Stromal cell of bone marrow (primary cell): ENCODE results near the gene CELSR3.

ENCODE experiments used
- DNase-seq: peaks from one replicate; pipeline ENCODE4 v3.0.0-alpha.2; 2012; ENCODE audit warnings: low read depth

Gene CELSR3

GRCh38 chr3:48633743-48634142 lies 28.9 kb downstream of the CELSR3 start:
- no peak for DNase-seq

- no peak for DNase-seq
Measured at GRCh38 chr3:48633256-48633655, 29.4 kb downstream of the CELSR3 start.

DNA sequence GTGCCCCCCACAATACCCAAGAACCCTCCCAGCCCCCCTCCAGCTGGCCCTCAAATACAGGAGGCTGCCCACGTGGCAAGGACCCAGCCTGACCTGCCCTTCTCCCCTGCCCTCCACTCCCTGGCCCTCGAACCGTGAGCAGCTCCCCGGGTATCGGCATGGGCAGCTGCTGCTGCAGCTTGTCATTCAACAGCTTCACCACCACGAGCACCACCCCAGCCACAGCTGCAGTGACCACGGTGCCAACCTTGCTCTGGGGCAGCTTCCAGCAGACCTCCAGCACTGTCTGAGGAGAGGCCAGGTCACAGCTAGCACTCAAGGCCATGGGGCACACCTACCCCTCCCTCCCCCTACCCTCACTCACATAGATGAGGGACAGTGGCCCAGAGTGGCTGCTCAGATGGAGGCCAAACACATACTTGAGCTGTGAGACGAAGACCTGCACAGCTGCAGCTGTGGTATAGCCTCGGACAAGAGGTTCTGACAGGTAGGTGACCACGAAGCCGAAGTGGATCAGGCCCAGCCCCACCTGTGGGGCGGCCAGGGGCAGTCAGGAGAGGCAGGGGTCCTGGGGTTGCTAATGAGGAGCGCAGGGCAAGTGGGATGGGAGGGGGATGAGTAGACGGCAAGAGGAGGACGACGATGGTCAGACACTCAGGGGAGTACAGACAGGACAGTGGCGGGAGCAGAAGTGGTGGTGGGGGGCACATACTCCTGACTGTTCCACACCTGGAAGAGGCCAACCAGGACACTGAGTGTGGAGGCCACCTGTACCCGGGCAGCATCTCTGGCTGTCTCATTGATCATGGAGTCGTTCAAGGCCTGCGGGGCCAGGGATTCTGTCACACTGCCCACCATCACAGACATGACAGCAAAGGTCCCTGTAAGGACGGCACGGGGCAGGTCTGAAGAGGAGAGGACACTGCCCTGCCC lies 30.9 kb downstream of the CELSR3 start:
- DNase-seq, result no peak

DNA sequence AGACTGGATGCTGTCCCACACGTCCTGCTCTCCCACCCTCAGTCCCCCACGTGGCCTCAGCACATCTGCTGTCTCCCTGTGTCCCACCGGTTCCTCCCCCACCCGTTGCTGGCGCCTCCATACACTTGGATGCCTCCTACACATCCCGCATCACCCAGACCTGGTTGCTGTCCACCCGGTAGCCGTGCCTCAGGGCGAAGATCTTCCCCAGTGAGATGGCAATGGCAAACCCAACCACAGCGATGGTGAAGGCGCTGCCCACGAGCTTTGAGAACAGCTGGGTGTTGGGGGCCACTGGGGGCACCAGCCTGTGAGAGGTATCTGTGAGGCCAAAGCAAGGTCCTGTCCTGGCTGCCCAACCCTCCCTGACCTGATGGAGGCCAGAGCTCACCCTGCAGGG lies 31.9 kb downstream of the CELSR3 start:
- no peak for DNase-seq

GRCh38 chr3:48630407-48630806 lies 32.3 kb downstream of the CELSR3 start:
- no peak for DNase-seq

GRCh38 chr3:48629894-48630293 lies 32.8 kb downstream of the CELSR3 start:
- DNase-seq, result no peak

DNA sequence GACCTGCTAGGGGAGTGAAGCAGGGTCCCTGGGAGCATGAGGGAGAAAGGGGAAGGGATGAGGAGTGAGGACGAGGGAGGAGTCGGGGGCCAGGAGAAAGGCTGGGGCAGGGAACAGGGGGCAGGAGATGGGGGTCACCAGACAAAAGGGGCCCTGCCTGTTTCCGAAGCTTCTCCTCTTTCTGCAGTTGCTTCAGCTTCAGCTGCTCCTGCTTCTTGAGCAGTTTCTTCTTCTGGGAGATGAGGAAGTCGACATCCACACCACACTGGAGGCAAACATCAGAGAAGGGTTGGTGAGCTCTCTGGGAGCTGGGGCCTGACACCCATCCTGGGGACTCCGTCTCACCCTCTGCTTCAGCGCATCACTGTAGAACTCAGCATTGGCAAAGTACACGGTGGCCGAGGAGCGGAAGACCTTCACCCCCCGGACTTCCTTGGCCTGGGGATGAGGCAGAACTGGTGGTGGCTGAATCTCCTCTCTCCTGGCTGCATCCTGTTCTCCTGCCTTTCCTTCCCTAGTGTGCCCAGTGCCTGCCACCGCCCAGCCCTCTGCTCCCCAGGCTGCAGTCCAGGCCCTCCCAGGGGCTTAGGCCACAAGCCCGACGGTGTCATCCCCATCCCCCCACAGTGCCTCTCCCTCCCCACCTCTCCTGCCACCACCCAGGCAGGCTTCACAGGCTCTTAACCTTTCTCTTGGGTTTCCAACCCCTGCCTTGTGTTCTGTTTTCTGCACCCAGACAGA lies 34.2 kb downstream of the CELSR3 start:
- DNase-seq, result no peak

- DNase-seq, result no peak
Measured at GRCh38 chr3:48625600-48625999, 37.1 kb downstream of the CELSR3 start.

GRCh38 chr3:48624767-48625166 lies 37.9 kb downstream of the CELSR3 start:
- DNase-seq, result no peak

DNA sequence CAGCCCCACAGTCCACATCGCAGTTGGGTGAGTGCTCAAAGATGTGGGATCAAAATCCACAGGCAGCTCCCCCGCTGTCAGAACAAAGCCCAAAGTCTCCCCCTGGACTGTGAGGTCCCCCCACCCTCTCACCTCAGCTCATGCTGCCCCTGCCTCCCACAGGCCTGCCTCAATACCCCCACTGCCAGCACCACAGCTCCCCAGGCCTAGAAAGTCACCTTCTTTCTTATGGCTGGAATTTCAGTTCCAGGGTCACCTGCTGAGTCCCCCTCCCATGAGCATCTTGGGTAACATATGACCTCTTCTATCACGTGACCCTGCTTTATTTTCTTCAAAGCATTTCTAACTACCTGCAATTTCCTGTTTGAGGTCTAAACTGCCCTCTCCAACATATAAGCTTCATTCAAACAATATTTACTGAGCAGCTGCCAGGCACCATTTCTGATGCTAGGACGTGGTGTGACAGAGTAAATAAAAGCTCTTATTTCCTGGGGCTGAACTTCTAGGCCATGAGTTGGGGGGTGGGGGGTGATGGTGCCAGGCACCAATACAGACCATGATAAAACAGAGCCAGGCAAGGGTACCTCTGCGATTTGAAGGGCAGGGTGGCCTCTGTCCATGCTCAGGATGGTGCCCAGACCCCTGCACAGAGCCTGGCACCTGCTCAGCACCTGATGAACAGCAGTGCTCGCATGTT lies 38.7 kb downstream of the CELSR3 start:
- no peak for DNase-seq

DNA sequence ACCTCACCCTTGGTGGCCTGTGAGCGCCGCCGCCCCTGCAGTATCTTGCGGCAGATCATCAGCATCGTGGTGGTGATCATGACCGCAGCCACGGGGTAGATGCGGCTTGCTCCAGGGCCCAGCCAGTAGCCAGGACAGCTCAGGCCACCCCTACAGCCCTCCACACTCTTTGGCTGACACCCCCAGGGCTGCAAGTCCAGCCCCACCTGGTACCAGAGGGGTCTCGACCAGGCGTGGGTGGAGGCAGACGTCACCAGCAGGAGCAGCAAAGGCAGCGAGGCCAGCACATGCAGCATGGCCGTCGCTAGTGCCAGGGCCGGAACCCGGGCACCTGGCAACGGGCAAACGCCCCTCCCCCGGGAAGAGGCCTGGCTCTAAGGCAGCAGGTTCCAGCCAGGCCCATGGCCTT lies 41.2 kb downstream of the CELSR3 start, which contains the start of gene TMEM89:
Gene TMEM89, minus strand, starts transcription at position 309 of the 409 bp plus-strand sequence. Its CDS starts 13 bp downstream, at position 296.
- DNase-seq, result no peak

- no peak for DNase-seq
Measured at GRCh38 chr3:48619541-48620524, 42.9 kb downstream of the CELSR3 start.

DNA sequence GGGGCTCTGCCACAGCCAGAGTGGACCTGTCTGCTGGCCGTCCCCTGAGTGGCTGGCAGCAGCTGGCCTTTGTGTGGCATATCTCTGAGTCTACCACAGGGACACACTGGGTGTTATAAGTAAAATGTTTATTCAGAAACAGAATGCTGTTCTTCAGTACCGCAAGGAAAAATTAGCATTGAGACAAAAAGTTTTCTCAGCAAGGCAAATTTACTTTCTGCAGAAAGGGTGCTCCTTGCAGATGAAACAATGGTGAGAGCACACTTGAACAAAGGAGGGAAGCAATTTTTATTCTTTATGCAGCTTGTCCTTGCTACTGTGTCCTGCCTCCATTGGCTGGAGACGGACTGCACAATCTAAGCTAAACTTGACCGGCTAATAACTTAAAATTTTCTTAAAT lies 45.1 kb downstream of the CELSR3 start:
- no peak for DNase-seq

DNA sequence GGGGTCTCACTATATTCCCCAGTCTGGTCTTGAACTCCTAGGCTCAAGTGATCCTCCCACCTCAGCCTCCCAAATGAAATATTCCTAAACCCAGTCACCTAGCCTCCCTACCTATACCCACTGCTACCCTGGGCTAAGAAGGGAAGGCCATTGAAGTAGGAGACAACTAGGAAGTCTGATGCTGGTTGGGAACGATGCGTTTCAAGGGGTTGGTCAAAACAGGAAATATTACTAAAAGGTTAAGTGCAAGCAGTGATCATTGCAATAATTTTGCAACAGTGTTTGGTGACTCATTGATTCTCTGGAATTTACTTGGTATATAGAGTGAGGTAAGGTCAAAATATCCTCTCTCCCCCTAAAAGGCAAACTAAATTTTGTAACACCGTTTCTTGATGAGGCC lies 48.6 kb downstream of the CELSR3 start:
- DNase-seq, result peak; percentile 33

GRCh38 chr3:48612309-48612708 lies 50.4 kb downstream of the CELSR3 start:
- DNase-seq, result no peak

DNA sequence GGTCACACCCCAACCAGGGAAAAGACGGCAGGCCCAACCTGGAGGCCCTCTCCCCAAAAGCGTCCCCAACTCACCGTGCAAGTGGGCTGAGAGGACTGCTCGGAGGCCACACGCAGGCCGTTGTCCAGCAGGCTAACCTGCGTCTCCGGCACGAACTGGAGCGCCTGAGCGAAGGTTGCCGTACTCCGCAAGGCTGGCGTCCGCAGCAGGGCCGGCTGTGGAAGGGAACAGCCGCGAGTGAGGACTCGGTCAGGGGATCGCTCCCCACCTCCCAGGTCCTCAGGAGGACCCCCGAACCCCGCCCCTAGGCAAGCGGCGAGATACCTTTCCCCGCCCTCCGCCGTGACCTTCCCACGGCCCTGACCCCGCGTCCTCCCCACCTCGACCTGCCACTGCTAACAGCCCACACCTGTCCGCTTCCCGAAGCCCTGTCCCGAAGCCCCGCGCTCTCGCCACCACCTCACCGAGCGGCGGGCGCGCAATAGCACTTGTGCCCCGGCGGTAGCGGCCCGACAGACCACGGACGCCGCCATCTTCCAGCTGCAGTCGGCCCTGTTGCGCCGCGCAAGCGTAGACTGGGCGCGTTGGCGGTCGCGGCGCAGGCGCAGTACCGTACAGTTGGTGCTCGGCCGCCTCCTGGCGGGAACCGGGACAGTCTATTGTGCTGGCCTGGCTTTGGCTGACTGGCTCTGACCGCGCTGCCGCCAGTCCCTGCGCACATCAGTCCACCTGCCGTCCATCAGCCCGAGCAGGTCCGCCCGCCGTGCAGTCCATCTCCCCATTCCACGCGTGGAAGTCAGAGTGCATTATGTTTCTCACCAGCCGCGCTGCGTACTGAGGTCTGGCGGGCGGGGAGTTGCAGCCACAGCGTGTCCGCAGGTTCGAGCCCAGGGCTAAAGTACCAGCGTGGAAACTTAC lies 53.3 kb downstream of the CELSR3 start, which contains the start of gene UQCRC1:
Gene UQCRC1, minus strand, starts transcription at position 559 of the 918 bp plus-strand sequence. Its CDS starts 26 bp downstream, at position 533.
- DNase-seq, result peak; percentile 82

DNA sequence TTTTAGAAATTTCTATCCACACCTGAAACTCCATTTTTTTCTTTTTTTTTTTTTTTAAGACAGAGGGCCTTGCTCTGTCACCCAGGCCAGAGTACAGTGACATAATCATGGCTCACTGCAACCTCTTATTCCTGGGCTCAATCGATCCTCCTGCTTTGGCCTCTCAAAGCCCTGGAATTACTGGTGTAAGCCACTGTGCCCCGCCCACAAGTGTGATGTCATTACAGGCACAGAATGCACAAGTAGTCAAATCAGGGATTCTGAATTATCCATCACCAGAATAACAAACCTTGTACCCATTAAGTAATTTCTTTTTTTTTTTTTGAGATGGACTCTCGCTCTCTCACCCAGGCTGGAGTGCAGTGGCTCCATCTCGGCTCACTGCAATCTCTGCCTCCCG lies 55.2 kb downstream of the CELSR3 start:
- no peak for DNase-seq

DNA sequence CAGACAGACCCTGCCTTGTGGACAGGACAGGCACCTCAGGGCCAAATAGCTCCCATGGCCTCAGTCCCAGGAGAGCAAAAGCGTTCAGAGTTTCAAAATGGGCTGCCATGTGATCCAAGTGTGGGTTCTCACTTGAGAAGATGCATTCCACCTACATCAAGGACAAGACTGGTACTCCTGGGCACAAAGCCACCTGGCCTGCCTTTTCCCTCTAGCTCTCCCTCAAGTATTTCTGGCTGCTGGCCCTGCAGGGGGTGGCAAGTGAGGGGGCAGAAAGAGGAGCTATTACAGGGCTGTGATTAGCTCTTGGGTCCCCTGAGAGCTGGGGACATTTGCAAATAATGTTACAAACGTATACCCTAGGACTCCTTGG lies 61.1 kb downstream of the CELSR3 start:
- DNase-seq, result no peak

DNA sequence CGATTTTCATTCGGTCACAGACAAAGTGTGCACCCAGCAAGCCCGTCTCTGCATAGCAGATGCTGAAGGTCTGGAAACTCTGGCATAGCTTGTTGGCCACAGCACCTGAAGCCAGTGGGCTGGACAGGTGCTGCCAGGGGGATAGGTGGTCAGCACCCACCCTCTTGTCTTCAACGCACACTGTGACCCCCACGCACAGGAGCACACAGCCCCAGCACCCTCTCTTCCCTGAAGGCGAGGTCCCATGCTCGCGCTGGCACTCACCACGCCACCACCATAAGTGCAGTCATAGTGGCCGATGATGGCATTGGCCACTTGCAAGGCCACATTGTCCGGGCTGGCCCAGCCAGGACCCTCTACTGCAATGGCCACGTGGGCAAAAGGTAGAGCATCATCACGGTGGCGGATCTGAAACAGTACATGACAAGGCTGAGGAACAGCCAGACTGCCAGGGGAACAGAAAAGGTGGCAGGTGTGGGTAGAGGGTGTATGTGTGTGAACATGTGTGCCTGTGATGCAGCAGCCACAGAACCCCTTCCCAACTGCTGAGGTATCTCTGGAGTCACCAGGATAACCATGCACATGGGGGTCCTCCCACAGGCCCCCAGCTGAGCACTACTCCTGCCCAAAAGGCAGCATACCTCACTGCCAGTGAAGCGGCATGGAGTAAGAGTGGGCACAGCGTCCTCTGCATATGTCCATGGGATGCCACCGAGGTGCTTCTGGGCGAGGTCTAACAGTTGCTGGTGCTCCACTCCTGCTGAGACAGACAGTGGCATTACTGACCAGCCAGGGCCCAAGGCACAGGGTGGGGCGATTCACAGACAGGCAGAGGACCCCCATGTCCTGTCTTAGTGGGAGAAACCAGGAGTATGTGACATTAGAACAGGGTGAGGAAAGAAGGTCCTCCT lies 61.7 kb downstream of the CELSR3 start:
- DNase-seq, result no peak
